Measurements from ENCODE around the gene SAG. TPM values are rescaled to one million over a fixed set of nuclear protein-coding genes. Genes with fewer than 3 reads are reported as not detected.

Gene SAG
- total RNA-seq, 4 donors from 2014 or later = not detected

DNA sequence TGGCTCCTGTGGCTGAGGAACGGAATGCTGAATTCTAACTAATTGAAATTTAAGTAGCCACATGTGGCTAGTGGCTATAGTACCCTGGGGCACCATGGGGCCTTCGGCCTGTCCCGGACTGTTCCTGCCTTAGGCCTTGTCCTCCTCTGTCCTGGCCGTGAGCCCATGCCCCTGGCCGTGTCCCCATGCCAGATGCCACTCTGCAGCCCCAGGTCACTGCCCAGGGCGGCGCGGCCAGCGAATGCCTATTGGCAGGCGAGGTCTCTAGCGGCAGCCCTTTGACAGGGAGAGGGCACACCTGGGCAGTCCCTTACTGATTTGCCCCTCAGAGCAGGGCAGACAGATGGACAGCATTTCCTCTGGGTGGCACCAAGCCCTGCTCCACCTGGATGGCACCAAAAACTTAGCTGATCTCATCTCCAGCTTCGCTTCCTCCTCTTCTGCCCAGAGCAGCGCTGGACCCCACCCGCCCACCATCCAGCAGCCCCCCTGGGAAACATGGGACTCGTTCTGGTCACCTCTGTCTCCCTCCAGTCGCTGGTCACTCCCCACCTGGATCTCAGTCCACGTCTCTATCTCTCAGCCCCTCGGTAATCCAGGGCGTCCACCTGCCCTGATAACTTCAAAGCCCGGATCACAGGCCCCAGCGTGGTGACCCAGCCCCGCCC, 45.6 kb downstream of the SAG start:
- H3K4me3 ChIP-seq = peak overlapping the region; percentile 71 to 86 (median 72)
- WGBS = 73% methylated on average over 13 of the region's 22 CpGs
- no peak for DNase-seq (ENCODE audit: extremely low spot score)

DNA sequence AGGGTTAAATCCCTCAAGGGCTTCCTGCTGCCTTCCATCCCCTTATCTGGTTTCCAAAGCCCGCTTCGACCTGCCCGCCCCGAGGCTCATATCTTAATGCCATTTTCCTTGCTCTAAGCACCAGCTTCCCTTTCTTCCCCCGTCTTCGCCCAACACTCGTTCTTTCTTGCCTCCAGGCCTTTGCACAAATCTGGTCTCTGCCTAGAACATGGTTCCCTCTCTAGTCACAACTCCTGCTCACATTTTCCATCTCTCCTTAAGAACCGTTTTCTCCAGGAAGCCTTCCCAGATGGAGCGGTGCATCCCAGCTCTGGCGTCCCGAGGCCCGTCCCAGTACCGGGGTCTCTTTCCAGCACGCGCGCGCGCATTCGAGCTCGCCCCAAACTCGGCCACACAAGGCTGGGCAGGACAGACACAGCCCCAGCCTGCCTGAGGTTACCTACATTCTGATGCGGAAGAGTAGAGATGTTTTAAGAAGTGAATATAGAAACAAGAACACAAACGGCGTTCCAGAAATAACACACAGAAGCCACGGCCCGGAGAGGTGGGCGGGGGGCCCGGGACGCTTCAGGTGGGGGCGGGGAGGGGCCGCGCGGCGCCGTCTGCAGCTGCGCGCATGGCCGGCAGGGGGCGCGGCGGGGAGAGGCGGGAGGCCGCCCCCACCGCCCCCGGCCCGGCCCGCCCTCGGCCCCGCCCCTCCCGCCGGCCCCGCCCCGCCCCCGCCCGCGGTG, 46.3 kb downstream of the SAG start, which contains the start of gene DGKD:
TSS of gene DGKD (plus strand) at position 726 of the 731 bp plus-strand sequence. CDS start 25 bp downstream, outside the sequence.
- H3K4me3 ChIP-seq = peak within 1 kb of the TSS; percentile 71 to 86 (median 72)
- H3K4me1 ChIP-seq = peaks cover 21 to 58% (median 50%) of the 10 kb centered on the region in 4 donors
- no peaks in the 10 kb centered on the region for H3K9me3 ChIP-seq
- TF ChIP-seq POLR2AphosphoS5 (IDR thresholded peaks at IDR 0.05) = no peak
- TF ChIP-seq CTCF (IDR thresholded peaks at IDR 0.05) = peak in 2 of 3 experiments; percentile 66 to 73
- no peak for TF ChIP-seq EP300 (IDR thresholded peaks at IDR 0.05)
- TF ChIP-seq POLR2A (IDR thresholded peaks at IDR 0.05; ENCODE audit: low read depth) = no peak
- no peaks in the 10 kb centered on the region for H3K36me3 ChIP-seq
- DNase-seq (ENCODE audit: extremely low spot score) = no peak
- H3K27ac ChIP-seq (replicated peaks in 1 of 4) = peak within 1 kb of the TSS; percentile 49 to 66 (median 56)
- 8% methylated on average over 36 of the region's 56 CpGs for WGBS
- intact Hi-C loops (cut with DNase I) = loop anchor here (2.0 kb wide), 2 partner anchors 35 to 89 kb away; no protein-coding TSS in a partner anchor
- no peaks in the 10 kb centered on the region for H3K27me3 ChIP-seq

More for the DNA sequence above, 45.6 kb downstream of the SAG start:
- Histone ChIP-seq H3K27ac (replicated peaks in 1 of 4) (peak overlapping the region in 1 of 4 donors; percentile 66), H3K27me3 (no peaks in the 10 kb centered on the region), H3K4me1 (peaks cover 21 to 60% (median 53%) of the 10 kb centered on the region in 4 donors), H3K36me3 (no peaks in the 10 kb centered on the region), H3K9me3 (no peaks in the 10 kb centered on the region)
- TF ChIP-seq POLR2A (IDR thresholded peaks at IDR 0.05; ENCODE audit: low read depth) = no peak
- TF ChIP-seq CTCF (IDR thresholded peaks at IDR 0.05) = no peak
- TF ChIP-seq POLR2AphosphoS5 (IDR thresholded peaks at IDR 0.05) = no peak
- no peak for TF ChIP-seq EP300 (IDR thresholded peaks at IDR 0.05)
- intact Hi-C loops (cut with DNase I) = no loop called here

- H3K27ac ChIP-seq (replicated peaks in 1 of 4) = peak overlapping the region in 1 of 4 donors; percentile 46
- no peaks in the 10 kb centered on the region for H3K36me3 ChIP-seq
- WGBS = no CpG with 5 or more reads among the region's 77 CpGs
- peak overlapping the region; percentile 71 to 86 (median 72) for H3K4me3 ChIP-seq
- DNase-seq (ENCODE audit: extremely low spot score) = no peak
- intact Hi-C loops (cut with DNase I) = loop anchor here (2.0 kb wide), 2 partner anchors 34 to 88 kb away; no protein-coding TSS in a partner anchor
- H3K9me3 ChIP-seq = no peaks in the 10 kb centered on the region
- no peak for TF ChIP-seq CTCF (IDR thresholded peaks at IDR 0.05)
- no peak for TF ChIP-seq POLR2A (IDR thresholded peaks at IDR 0.05; ENCODE audit: low read depth)
- no peak for TF ChIP-seq EP300 (IDR thresholded peaks at IDR 0.05)
- no peak for TF ChIP-seq POLR2AphosphoS5 (IDR thresholded peaks at IDR 0.05)
- H3K4me1 ChIP-seq = peaks cover 21 to 52% (median 47%) of the 10 kb centered on the region in 4 donors
- H3K27me3 ChIP-seq = no peaks in the 10 kb centered on the region
Measured at GRCh38 chr2:233354500-233354924, 46.9 kb downstream of the SAG start.

GRCh38 chr2:233354971-233355574, 47.5 kb downstream of the SAG start:
- H3K36me3 ChIP-seq = no peaks in the 10 kb centered on the region
- peaks cover 21 to 46% (median 46%) of the 10 kb centered on the region in 4 donors for H3K4me1 ChIP-seq
- H3K27me3 ChIP-seq = no peaks in the 10 kb centered on the region
- TF ChIP-seq POLR2A (IDR thresholded peaks at IDR 0.05; ENCODE audit: low read depth) = no peak
- TF ChIP-seq CTCF (IDR thresholded peaks at IDR 0.05) = no peak
- no peak for TF ChIP-seq POLR2AphosphoS5 (IDR thresholded peaks at IDR 0.05)
- no peak for TF ChIP-seq EP300 (IDR thresholded peaks at IDR 0.05)
- peak overlapping the region; percentile 71 to 86 (median 72) for H3K4me3 ChIP-seq
- WGBS = 0% methylated on average over 11 of the region's 46 CpGs
- no peak for DNase-seq (ENCODE audit: extremely low spot score)
- intact Hi-C loops (cut with DNase I) = loop anchor here (2.0 kb wide), 2 partner anchors 34 to 88 kb away; no protein-coding TSS in a partner anchor
- peak overlapping the region in 1 of 4 donors; percentile 46 for H3K27ac ChIP-seq (replicated peaks in 1 of 4)
- no peaks in the 10 kb centered on the region for H3K9me3 ChIP-seq
